A172 (cell line): Measurements from ENCODE around the gene TMX2. TPM values are rescaled to one million over a fixed set of nuclear protein-coding genes. Genes with fewer than 3 reads are reported as not detected.
"Not testable (repeated sequence)": the region's sequence is repeated elsewhere in the genome, so short reads cannot be mapped to it uniquely, and the experiment has no call there.

Source experiments
- DNase-seq: peaks from one replicate; pipeline ENCODE4 v3.0.0-alpha.2; 2015; ENCODE audit warnings: low spot score
- total RNA-seq: library from RNA; depleted of rRNA; stranded (reverse); fragments of >200 nt; shearing (Covaris generic); gene quantifications from 2 replicates; pipeline ENCODE4 v1.2.3, GENCODE V29; 2014; rRNA removed

Gene TMX2, protein sequence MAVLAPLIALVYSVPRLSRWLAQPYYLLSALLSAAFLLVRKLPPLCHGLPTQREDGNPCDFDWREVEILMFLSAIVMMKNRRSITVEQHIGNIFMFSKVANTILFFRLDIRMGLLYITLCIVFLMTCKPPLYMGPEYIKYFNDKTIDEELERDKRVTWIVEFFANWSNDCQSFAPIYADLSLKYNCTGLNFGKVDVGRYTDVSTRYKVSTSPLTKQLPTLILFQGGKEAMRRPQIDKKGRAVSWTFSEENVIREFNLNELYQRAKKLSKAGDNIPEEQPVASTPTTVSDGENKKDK
- 102 and 119 TPM in 2 replicates for total RNA-seq

DNA sequence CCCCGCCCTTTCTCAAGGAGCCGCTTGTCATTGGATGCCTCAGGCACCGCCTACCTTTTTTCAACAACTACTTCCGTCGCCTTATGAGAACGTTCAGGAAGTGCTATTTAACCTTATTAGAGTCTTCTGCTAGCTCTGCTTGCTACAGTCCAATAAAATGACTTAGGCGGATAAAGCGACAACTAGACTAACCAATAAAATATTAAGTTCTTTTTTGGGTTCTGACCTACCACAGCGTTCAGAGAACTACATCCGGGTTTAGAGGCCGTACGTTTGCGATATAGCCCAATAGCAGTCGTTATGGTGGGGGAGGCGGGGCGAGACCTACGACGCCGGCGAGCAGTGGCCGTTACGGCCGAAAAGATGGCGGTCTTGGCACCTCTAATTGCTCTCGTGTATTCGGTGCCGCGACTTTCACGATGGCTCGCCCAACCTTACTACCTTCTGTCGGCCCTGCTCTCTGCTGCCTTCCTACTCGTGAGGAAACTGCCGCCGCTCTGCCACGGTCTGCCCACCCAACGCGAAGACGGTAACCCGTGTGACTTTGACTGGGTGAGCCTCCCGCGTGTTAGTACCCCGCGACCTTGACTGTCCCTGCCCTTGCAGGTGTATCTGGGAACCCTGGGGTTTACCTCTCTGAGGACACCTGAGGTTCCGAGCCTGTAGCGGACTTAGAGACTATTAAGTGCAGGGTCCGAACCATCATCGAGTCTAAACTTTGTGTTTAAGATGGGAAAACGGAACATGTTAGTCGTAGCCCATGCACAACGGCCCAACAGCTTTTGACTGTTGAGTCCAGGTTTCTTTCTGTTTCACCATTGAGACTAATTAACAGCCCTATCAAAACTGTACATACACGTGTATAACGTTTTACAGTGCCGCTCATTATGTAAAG lies at the start of gene TMX2:
Gene TMX2, plus strand, starts transcription at position 338 of the 895 bp plus-strand sequence. Its CDS starts 26 bp downstream, at position 364.
- DNase-seq, result peak; percentile 99

DNA sequence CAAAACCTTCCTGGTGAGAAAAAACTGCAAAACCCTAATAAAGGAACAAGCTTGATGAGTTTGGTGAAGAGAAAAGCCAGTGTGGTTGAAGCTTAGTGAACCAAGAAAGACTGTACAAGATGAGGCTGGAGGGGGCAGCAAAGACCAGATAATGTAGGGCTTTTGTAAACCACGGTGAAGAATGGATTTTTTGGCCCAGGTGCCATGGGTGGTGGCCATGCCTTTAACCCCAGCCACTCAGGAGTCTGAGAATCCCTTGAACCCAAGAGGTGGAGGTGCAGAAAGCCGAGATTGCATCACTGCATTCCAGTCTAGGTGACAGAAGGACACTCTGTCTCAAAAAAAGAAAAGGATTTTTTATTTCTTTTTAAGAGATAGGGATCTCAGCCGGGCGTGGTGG lies 49.5 kb upstream of the TMX2 start:
- no peak for DNase-seq

DNA sequence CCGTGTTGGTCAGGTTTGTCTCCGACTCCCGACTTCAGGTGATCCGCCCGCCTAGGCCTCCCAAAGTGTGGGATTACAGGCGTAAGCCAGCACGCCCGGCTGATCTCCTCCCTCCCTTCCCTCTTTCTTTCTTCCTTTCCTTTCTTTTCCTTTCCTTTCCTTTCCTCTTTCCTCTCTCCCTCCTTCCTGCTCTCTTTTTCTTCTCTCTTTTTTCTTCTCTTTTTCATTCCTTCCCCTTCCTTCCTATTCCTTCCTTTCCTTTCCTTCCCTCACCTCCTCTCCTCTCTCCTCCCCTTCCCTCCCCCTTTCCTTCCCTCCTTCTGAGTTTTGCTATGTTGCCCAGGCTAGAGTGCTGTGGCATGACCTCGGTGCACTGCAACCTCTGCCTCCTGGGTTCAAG lies 48.4 kb upstream of the TMX2 start:
- no peak for DNase-seq

DNA sequence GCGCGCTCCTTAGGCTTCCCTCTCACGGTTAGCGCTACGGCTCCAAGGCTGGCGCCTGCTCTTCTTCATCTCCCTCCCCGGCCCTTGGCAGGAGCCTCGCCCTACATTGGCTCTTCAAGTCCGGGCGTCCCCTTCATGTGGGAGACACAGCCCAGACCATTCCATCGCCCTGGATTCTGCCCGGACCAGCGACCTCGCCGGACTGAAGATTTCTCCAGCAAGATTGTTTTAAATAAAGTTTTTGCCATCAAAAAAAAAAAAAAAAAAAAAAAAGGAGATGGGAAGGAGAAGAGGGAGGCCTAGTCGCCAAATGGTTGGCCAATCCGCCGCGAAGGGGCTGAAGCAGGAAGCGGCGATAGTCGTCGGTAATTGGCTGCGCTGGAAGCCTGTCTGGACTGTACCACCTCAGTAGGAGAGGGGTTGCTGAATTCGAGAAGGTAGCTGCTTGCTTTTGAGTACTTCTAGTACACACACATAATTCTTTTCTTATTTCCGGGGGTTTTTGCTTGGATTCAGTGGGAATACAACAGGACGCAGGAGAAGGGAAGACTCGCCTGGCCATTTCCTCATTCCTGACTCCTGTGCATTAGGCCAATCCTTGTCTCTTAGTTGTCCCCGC lies 45.2 kb upstream of the TMX2 start:
- DNase-seq, result peak; percentile 96

DNA sequence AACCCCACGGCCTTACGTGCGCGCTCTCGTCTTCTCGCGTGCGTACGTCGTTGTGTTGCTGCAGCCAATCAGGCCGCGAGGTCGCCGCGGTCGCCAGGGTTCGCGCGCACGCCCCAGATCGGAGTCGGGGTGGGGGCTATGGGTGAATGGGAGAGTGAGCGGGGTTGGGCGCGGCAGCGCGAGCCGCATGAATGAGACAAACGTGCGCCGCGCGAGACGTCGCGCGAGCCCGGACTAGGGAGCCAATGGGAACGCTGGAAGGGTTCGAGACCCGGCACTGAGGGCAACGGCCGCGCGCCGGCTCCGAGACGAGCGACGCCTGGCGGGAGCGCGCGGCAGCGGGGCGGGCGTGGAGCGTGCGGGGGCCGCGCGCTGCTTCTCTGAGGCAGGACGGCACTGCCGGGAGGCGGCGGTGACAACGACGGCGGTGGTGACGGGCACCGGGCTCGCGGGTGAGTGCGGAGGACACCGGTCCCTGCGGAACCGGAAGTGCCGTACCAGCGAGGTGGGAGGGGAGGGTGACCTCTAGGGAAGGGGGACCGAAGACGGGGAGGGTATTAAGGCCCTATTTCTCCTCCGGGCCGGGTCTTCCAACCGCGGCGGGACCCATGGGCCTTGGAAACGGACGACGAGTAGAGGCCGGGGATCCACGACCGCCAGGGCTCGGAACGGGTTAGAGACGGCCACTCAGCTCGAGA lies 44.5 kb upstream of the TMX2 start, which contains the start of gene ZDHHC5:
Gene ZDHHC5, plus strand, starts transcription at position 379 of the 698 bp plus-strand sequence. CDS start 4,977 bp downstream, outside the sequence.
- peak; percentile 89 for DNase-seq

DNA sequence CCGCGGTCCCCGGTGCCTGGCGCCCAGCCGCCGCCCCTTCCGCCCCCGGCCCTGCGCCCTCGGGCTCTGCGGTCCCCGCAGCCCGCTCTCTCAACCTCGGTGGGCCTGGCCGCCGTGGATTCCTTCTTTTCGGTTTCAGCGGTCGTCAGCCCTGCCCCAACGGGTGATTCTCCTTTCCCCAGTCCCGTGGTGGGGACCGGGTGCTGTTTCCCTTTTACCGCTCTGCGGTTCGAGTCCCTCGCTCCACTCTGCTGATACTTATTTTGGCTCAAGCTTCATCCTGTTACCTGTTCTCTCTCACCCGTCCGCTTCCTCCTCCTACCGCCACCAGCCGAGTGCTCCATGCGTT lies 44.0 kb upstream of the TMX2 start:
- no peak for DNase-seq

DNA sequence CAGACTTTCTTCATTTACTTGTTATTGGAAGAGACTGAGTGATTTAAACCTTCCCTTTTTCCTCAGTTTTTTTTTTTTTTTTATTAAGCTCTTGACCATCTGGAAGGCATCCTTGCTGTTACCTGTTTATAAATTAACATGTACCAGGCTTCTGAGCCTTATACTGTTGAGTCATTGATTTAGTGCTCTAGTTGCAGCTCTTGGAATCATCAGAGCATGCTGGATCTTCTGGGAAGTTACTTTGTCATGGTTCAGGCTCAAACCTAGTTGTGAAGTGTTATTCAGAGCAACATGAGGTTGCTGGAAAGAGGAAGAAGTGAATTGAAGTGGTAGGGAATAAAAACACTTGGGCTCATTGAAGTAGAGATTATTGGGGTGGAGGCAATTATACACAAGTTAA lies 38.1 kb upstream of the TMX2 start:
- no peak for DNase-seq

DNA sequence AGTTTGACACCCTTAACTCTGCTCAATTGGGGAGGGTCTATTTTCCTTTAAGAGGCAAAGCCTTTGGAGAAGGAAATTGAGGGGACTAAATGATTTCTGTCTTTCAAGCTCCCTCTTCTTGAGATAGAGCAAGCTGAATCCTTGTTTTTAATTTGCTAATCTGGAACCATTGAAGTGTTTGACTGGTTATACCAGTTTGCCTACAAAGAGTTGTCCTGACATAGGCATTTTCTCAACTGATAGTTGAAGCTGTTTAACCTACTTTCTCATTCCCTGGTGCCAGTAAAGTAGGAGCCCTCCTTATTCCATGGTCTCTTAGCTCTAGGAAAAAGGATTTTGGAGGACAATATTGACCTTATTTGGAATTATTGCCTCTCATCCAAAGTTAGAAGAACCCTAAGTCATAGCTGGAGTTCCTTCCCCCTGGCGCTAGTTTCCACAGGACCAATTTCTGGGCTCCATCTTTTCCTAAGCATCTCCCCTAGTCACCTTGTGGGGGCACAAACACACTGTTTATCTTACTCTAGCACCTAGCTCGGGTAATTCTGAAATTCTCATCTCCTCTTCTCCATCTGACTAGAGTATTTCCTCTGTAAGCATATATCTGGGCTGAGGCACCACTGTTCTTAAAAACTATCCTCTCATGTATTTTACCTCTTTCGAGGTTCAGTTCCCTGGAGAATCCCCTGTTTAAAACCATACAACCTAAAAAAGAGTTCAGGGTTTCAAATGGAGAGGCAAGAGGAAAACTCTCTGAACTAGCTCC lies 37.0 kb upstream of the TMX2 start:
- no peak for DNase-seq

DNA sequence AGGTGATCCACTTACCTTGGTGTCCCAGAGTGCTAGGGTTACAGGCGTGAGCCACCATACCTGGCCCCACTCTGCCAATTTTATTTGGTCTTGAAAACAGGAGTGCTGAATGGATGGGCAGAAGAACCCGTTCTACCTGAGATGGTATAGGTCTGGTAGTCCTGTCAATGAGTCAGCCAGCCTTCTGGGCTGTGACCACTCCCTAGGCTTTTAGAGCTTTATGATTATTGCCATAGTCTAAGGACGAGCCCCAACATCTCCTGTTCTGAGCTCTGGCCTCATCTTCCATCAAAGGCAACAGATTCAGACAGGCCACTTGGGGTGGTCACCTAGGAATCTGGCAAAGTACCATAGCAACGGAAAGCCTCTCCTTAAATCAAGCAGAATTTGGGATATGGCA lies 33.0 kb upstream of the TMX2 start:
- DNase-seq, result no peak

DNA sequence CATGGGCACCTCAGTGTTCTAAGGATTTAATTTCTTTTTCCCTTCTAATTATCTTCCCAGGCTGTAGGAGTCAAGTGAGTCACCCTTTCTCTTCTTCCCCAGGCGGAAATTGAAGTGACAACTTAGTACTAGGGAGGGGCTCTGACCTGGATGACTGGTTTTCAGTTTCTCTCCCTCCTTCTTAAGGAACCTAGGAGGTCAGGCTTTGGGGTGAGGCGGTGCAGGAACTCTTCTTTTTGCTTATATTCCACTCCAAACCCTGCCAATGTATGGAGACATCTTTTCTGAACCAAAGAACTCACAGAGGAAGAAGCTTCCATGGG lies 31.9 kb upstream of the TMX2 start:
- DNase-seq, result peak; percentile 64

DNA sequence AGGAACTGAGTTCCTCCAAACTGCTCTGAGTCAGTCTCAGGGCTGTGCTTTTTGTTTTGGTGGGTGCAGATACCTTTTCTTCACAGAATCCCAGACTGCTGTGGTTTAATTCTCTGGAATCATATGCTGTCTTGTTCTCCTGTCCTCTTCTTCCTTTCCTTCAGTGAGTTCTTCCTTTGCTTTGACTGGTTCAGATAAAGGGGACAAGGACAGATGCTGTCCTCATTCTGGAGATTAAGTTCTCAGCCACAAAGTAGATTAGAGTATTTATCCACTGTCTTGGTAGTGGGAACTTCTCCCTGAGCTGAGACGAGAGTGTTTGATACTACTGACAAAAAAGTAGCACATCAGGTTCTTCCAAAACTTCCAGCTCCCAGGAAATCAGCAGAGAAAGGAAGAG lies 31.2 kb upstream of the TMX2 start:
- DNase-seq, result no peak

DNA sequence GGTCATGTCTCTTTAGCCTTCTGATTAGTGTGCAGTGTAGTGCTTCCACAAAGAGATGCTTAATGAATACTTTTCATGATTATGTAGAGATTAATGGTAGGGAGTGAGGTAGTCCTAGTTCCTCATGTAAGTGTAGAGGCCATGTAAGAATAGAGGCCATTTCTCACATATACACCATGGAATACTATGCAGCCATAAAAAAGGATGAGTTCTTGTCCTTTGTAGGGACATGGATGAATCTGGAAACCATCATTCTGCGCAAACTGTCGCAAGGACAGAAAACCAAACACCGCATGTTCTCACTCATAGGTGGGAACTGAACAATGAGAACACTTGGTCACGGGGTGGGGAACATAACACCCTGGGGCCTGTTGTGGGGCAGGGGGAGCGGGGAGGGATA lies 21.9 kb upstream of the TMX2 start:
- not testable (repeated sequence) for DNase-seq

DNA sequence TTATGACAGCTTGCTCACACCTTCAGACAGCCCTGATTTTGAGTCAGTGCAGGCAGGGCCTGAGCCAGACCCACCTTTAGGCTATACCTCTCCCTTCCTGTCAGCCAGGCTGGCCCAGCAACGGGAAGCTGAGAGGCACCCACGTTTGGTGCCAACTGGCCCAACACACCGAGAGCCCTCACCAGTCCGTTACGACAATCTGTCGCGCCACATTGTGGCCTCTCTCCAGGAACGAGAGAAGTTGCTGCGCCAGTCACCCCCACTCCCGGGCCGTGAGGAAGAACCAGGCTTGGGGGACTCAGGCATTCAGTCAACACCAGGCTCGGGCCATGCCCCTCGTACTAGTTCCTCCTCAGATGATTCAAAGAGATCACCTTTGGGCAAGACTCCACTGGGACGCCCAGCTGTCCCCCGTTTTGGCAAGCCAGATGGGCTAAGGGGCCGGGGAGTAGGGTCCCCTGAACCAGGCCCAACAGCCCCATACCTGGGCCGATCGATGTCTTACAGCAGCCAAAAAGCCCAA lies 13.5 kb upstream of the TMX2 start:
- DNase-seq, result no peak

DNA sequence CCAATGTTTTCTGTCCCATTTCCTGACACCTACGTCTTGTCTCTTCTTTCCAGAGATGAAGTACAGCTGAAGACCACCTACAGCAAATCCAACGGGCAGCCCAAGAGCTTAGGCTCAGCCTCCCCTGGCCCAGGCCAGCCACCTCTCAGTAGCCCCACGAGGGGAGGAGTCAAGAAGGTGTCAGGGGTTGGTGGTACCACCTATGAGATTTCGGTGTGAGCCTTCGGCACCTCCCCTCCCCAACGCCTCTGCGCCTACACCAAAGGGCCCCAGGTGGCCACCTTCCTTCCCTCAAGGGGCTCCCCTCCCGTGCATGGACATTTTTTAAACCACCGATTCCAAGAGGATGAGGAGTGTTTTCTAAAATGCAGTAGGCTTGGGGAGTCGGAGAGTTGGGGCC lies 12.6 kb upstream of the TMX2 start:
- DNase-seq, result no peak

DNA sequence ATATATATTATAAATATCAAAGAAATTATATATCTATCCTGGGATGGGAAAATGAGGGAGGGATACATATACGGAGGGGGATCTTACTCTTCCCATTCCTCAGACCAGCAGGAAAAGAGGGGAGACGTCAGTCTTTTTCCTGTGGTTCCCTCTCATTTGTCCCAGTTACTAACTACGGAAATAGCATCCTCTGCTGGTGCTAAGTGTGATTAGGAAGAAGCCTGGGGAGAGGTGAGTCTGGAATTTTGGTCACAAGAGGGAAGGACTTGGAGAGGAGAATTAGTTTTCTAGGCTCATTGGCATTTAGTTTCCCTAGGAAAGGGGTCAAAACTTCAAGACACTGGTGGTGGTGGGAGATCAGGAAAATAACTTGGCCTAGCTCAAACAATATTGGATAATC lies 12.0 kb upstream of the TMX2 start:
- DNase-seq, result no peak

DNA sequence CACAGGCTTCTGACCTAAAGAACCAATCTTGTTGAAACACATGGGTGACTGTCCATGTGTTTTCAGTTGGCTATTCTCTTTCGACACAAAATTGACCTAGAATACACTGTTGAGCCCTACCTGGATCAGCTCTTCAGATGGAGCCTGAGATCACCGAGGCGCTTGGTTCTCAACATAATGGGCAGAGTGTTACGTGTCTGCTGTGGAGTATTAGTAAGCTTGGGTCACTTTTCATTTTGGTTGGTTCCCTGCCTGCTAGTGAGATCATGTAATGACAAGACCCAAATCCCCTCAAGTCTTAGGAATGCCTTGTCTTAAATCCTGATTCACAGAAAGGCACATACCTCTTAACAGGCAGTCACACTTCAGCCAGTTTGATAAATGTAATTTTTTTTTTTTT lies 9.1 kb upstream of the TMX2 start:
- no peak for DNase-seq

DNA sequence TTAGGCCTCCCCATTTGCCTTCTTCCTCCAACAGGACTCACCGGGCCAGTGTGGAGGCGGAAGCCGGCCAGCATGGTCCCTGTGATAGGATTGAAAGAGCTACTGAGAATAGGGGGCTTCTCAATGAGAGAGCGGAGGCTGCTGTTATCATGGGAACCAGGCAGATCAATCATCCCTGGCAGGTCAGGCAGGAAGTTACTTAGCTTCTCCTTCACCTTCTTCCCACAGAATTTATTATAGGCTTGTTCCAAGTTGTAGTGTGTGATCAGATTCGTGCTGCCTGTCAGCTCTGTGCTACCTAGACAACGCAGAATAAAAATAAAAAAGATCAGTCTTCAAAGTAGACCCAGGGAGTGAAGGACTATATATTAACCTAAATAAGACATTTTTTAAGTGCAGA lies 7.5 kb upstream of the TMX2 start:
- DNase-seq, result no peak

DNA sequence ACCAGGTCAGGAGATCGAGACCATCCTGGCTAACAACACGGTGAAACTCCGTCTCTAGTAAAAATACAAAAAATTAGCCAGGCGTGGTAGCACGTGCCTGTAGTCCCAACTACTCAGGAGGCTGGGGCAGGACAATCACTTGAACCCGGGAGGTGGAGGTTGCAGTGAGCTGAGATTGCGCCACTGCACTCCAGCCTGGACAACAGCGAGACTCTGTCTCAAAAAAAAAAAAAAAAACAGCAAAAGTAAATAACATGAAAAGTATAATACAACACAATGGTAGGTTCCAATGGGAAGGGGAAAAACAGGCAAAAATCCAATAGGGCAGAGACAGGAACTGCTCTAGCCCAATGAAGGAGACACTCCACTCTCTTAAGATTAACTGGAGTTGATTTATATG lies 7.0 kb upstream of the TMX2 start:
- DNase-seq, result not testable (repeated sequence)

DNA sequence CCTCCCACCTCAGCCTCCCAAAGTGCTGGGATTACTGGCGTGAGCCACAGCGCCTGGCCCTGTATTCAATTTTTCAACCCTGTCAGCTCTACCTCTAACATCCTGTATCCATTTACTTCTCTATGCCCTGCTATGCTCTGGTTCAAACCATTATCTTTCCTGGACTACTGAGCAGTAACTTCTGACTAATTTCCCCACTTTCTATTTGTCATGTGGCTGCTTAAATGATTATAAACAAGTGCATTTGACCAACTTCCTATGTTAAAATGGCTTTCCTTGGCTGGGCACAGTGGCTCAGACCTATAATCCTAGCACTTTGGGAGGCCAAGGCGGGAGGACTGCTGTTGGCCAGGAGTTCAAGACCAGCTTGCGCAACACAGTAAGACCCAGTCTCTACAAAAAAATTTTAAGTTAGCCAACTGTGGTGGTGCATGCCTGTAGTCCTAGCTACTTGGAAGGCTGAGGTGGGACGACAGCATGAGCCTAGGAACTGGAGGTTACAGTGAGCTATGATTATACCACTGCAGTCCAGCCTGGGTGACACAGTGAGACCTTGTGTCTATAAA lies 2.5 kb upstream of the TMX2 start:
- DNase-seq, result no peak

DNA sequence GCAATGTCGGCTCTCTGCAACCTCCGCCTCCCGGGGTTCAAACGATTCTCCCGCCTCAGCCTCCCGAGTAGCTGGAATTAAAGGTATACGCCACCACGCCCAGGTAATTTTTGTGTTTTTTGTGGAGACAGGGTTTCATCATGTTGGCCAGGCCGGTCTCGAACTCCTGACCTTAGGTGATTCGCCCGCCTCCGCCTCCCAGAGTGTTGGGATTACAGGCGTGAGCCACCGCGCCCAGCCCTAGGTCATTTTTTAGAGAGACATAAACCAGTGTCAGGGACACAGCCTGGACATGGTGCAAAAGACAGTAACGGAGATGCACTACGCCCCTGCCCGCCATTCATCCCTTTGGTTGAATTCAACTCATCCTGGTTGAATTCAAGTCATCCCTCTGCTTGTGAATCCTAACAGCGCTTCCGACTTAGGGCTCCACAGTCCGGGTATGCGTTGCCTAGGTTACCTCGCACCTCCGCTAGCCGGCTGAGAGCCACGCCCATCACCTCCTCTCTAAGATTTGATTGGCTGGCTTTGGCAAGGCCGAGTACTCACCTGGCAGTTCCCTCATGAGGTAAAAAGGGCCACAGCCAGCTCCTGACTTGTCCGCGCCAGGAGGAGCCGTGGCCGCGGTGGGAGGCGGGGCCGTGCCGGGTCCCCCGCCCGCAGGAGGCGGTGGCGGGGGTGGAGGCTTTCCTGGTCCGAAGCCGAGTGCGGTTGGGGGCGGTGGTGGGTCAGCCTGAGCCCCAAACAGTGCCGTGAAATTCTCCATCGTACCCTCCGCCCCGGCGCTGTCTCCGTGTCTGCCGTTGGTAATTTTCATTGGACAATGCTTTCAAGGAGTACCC lies 758 bp upstream of the TMX2 start, which contains the start of gene MED19:
Gene MED19, minus strand, starts transcription at position 802 of the 842 bp plus-strand sequence. Its CDS starts 36 bp downstream, at position 766.
- DNase-seq, result peak; percentile 83
